Stimulated activated effector memory CD8-positive, alpha-beta T cell treated with anti-CD3 and anti-CD28 coated beads, Interleukin-12 subunit alpha, Interleukin-12 subunit beta, amount 100 ng/mL, for 72 hours (primary cell): ENCODE data around the gene SLMAP.

Source experiments
- ATAC-seq: fragments of 150-1000 bp; cut with Tn5 transposase; 2 replicates; pipeline ENCODE4 v1.10.0; 2021
- DNase-seq, 2 donors: peaks; one replicate each; pipeline ENCODE4 v3.0.0; 2021 to 2022; ENCODE audit warnings: low spot score in 2 of 2
- H3K27ac Mint-ChIP-seq: one replicate; pipeline ENCODE4 v1.8.0; 2022; ENCODE audit warnings: mild to moderate bottlenecking, mixed read lengths
- H3K36me3 Mint-ChIP-seq: one replicate; pipeline ENCODE4 v1.8.0; 2022; ENCODE audit warnings: mild to moderate bottlenecking, mixed read lengths
- H3K4me1 Mint-ChIP-seq: one replicate; pipeline ENCODE4 v1.8.0; 2022; ENCODE audit warnings: mixed read lengths
- H3K4me3 Mint-ChIP-seq: one replicate; pipeline ENCODE4 v1.8.0; 2022; ENCODE audit warnings: mild to moderate bottlenecking, mixed read lengths
- H3K9me3 Mint-ChIP-seq: one replicate; pipeline ENCODE4 v1.8.0; 2022; ENCODE audit warnings: mixed read lengths

Gene SLMAP

GRCh38 chr3:57973715-57974477 lies 217.8 kb downstream of the SLMAP start:
- Mint-ChIP-seq H3K4me1 (no peaks in the 10 kb centered on the region), H3K4me3 (no peak overlapping the region), H3K27ac (no peak overlapping the region), H3K9me3 (no peaks in the 10 kb centered on the region), H3K36me3 (no peaks in the 10 kb centered on the region)
- ATAC-seq (no peak), DNase-seq (no peak)

DNA sequence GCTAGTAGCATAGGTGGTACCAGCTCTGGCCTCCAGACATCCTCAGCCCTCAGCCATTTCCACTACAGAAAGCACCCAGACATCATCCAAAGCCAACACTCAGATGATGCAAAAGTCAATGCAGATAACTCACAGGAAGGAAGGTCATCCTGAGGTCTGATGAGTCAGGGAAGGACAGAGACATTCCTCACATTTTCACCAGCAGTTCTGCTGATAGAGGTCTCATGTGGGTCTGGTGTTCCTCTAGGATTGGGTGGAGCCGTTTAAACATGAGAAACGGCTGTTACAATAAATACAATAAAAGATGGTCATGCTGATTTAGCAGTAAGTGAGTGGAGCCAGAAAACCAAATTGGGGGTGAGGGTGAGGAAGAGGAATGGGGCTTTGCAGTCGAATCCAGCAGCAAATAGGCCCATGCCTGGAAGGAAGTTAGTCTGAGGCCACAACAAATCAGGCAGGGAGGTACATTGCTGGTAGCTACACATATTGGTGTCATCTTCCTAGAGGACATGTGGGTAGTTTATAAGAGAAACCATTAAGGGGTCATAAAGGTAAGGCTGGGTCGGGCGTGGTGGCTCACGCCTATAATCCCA lies 218.8 kb downstream of the SLMAP start:
- H3K36me3 Mint-ChIP-seq = no peaks in the 10 kb centered on the region
- no peak overlapping the region for H3K27ac Mint-ChIP-seq
- H3K4me3 Mint-ChIP-seq = no peak overlapping the region
- H3K4me1 Mint-ChIP-seq = no peaks in the 10 kb centered on the region
- DNase-seq (no peak), ATAC-seq (no peak)
- H3K9me3 Mint-ChIP-seq = no peaks in the 10 kb centered on the region

DNA sequence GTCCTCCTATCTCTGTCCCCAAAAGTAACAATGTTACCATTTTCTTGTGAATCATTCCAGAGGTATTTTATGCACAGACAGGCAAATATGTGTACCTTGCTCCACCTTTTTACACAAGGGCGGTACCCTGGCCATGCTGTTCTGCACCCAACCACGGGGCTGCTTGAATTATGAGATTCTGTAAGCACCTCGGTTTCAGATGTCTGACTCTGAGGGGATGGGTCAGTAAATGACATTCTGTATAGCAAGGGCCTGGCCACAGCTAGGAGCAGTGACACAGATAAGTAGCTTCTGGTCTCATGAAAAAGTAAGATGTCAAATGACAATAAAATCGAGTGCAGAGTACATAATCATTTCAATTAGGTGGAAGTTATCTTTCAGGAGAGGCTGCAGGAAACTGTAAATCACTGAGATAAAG lies 221.7 kb downstream of the SLMAP start:
- Mint-ChIP-seq H3K4me3 (no peak overlapping the region), H3K27ac (no peak overlapping the region)

DNA sequence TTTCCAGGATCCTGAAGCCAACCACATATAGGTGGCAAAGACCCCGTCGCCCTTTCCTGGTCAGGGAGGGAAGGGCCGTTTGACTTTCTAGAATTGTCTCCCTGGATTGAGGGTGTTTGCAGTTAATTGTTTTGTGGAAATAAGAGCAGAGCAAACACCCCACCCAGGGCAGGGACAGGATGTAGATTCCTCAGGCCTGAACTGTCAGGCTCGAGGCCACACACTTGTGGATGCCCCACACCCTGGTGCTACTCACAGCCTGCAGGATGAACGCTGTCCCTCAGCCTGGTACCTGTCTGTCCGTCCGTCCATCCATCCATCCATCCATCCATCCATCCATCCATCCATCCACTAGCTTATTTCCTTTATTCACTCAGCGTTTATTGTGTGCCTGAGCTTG lies 222.2 kb downstream of the SLMAP start:
- Mint-ChIP-seq H3K4me3 (no peak overlapping the region), H3K9me3 (no peaks in the 10 kb centered on the region), H3K36me3 (no peaks in the 10 kb centered on the region), H3K27ac (no peak overlapping the region), H3K4me1 (peaks cover 10% of the 10 kb centered on the region)
- ATAC-seq = no peak
- DNase-seq = no peak

More for the DNA sequence above, 221.7 kb downstream of the SLMAP start:
- Mint-ChIP-seq H3K36me3 (no peaks in the 10 kb centered on the region), H3K9me3 (no peaks in the 10 kb centered on the region), H3K4me1 (peaks cover 5% of the 10 kb centered on the region)
- ATAC-seq (no peak), DNase-seq (no peak)
